Right cardiac atrium (tissue), 5 donors: ENCODE measurements around the gene IL36RN. TPM values are rescaled to one million over a fixed set of nuclear protein-coding genes. Genes with fewer than 3 reads are reported as not detected.

ENCODE experiments used
- ATAC-seq, 2 donors: fragments of 200-7000 bp; cut with Tn5 transposase; one replicate each; pipeline versions ENCODE4 v1.8.0 to v1.9.1; 2020; ENCODE audit warnings: moderate library complexity in 2 of 2, mild to moderate bottlenecking in 1 of 2
- DNase-seq, 3 donors: peaks; one replicate each; pipeline ENCODE4 v3.0.0-alpha.2; 2020
- H3K27ac ChIP-seq: one replicate; pipeline ENCODE4 v1.5.1; 2013; ENCODE audit warnings: mild to moderate bottlenecking, low read length, control low read depth, moderate library complexity
- H3K27me3 ChIP-seq: one replicate; pipeline ENCODE4 v1.6.1; 2013; ENCODE audit not compliant: control insufficient read depth, insufficient read depth
- H3K4me1 ChIP-seq: one replicate; pipeline ENCODE4 v1.6.1; 2013; ENCODE audit warnings: low read length; ENCODE audit not compliant: control insufficient read depth, insufficient read depth
- H3K4me3 ChIP-seq: one replicate; pipeline ENCODE4 v1.5.1; 2013; ENCODE audit warnings: low read length, control low read depth
- H3K9me3 ChIP-seq: one replicate; pipeline ENCODE4 v1.6.1; 2013; ENCODE audit warnings: low read length; ENCODE audit not compliant: control insufficient read depth
- WGBS: extraction: QIAGEN DNeasy Blood & Tissue Kit; methylation state at CpG from one replicate; pipeline ENCODE4 v1.1.7; 2013; 5-methylcytosine and 5-hydroxymethylcytosine counted together
- intact Hi-C, 4 donors: fragments of 100-400 bp; cut with DNase I; formaldehyde crosslinking; loops; one replicate each; pipeline versions ENCODE4 v1.11.0 to v1.14.0; 2022 to 2023
- polyA plus RNA-seq: library from polyadenylated mRNA; stranded (reverse); fragments of 200-250 nt; gene quantifications from one replicate; pipeline ENCODE4 v1.2.3, GENCODE V29; 2013
- total RNA-seq, 4 donors: library from RNA; stranded (reverse); fragmentation: NEBNext Ultra II Directional; extraction: Animal tissue kit (Norgen Biotek cat#: 25700); gene quantifications; one replicate each; pipeline ENCODE4 v1.2.1, GENCODE V29; 2021
- donor health status: healthy with polysubstance abuse.
- donor health status: DM: no; HTN: yes; CAD: no.
- donor health status: DM: no; HTN: no; CAD: no.
- donor health status: DM: no; HTN: yes; CAD: no; lungs with severe emphysema.
- donor health status: DM: yes; HTN: yes; CAD: no.

The IL36RN gene
- total and polyA plus RNA-seq, 5 donors: not detected

DNA sequence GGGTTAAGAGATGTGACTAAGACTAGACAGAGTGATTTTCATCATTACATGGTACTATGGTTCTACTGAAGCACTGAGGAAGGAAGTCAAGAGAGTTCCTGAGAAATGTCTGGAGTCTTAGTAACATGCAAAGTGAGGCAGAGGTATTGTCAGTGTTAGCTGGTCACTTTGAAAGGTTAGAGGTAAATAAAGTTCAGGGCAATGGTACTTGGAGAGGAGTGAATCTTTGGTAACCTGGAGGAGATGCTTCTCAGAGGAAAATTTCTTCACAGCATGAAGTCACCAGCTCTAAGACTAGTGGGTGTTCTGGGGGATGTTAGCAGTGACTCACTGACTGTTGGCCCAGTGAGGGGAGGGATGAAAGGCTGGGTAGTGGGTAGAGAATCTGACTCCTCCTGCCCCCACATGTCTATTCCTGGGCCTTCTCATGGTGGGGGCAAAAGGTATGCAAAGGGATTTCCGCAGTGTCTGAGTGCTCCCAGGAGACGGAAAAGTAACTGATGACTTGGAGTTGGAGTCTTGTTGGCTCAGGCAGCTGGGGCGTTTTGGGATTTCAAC lies 45.1 kb downstream of the IL36RN start:
- Histone ChIP-seq H3K27me3 (no peaks in the 10 kb centered on the region), H3K27ac (no peak overlapping the region), H3K9me3 (no peaks in the 10 kb centered on the region), H3K4me3 (no peak overlapping the region), H3K4me1 (no peaks in the 10 kb centered on the region)
- ATAC-seq (no peak), DNase-seq (no peak)
- intact Hi-C loops: no loop called here
- 67% methylated on average over 3 of the region's 3 CpGs for WGBS

DNA sequence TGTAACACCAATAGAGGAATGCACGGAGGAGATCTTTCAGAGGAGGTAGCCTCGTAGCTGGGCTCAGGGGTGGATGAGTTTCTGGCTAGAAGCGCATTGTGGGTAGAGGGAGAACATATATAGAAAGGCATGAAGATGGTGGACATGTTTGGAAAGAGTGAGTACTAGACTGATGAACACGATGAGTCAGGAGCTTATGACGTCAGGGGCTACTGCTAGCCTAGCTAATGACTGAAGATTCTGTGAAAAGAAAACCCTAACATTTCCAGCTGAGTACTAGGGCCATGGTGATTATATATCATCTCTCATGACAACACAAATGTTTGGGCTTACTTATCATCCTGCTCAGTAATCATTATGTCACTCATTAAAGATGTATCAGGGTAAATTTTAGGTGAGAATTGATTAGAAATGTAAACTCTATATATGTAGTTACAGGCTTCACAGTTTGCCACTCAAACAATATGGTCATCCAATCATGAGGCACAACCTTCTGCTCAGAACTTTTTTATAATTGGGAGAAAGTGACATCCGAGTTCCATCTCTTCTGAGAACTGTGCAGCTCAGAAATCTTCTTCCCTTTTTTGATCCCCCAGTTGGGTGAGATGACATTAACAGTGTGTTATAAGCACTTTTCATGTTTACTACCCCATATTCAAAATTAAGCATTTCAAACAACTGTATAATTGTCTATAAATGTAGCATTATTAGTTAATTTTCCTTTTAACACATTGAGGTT lies 46.2 kb downstream of the IL36RN start:
- no peaks in the 10 kb centered on the region for H3K9me3 ChIP-seq
- WGBS: 75% methylated on average over 6 of the region's 6 CpGs
- DNase-seq (no peak), ATAC-seq (no peak)
- H3K27me3 ChIP-seq: no peaks in the 10 kb centered on the region
- no peak overlapping the region for H3K4me3 ChIP-seq
- H3K4me1 ChIP-seq: no peaks in the 10 kb centered on the region
- intact Hi-C loops: no loop called here
- no peak overlapping the region for H3K27ac ChIP-seq

DNA sequence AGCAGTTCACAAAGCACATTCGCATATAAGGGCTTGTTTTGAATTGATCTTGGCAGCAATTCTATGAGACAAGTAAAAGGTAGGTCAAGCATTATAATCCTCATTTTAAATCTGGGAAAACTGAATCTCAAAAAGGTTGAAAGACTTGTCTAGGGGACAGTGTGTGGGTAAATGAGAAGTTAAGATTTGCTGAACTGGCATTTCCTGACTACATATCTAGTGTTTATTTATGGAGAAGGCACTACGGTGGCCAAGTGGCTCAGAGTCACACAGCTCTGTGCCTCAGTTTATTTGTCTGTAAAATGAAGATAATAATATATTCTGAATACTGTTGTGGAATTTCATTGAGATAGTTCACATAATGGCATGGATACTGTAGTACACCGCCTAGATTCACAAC lies 52.1 kb downstream of the IL36RN start:
- no peaks in the 10 kb centered on the region for H3K9me3 ChIP-seq
- ATAC-seq: no peak
- no peak overlapping the region for H3K4me3 ChIP-seq
- H3K27ac ChIP-seq: no peak overlapping the region
- H3K4me1 ChIP-seq: no peaks in the 10 kb centered on the region
- intact Hi-C loops: no loop called here
- WGBS: 72% methylated on average over 3 of the region's 3 CpGs
- DNase-seq: no peak
- no peaks in the 10 kb centered on the region for H3K27me3 ChIP-seq

DNA sequence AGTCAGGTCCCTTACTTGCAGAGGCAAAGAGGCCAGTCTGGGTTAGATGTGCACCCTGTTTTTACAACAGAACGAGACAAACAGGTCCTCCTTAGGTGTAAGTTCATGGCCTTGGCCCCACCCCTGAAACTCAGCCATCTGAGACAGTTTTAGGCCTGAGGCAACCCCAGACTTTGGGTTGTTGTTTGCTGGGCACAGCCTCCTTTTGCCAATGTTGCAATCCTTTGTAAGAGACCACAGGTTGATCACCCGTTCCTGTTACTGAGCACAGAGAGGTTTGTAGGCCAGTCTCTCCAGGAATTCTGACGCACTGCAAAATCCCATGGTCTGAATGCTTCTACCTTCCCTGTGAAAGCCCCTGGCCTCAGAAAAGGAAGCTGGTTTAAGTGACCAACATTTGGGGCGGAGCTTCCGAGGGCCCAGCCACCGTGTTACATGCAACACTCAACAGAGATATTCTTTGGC lies 52.9 kb downstream of the IL36RN start:
- H3K9me3 ChIP-seq: no peaks in the 10 kb centered on the region
- no peaks in the 10 kb centered on the region for H3K4me1 ChIP-seq
- intact Hi-C loops: no loop called here
- no peak overlapping the region for H3K4me3 ChIP-seq
- no peak overlapping the region for H3K27ac ChIP-seq
- no peak for ATAC-seq
- DNase-seq: no peak
- WGBS: 66% methylated on average over 6 of the region's 6 CpGs
- no peaks in the 10 kb centered on the region for H3K27me3 ChIP-seq

DNA sequence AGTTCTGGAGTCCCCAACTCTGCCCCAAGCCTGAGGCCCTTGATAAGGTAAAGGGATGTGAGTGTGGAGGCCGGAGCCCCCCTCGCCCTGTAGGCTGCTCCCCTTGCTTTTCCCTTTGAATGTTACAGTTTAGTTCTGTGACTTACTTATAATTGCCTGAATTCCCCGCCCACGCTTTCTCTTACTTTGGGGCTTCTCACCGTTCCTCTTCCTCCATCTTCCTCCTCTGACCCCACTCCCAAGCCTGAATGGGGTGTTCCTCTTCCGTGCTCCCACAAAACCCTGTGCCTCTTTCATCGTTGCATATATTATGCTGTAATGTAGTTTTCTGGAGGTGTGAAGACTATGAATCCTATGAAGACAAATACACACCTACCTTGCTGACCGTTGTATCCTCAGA lies 53.4 kb downstream of the IL36RN start:
- ATAC-seq (no peak), DNase-seq (no peak)
- 84% methylated on average over 8 of the region's 8 CpGs for WGBS
- intact Hi-C loops: no loop called here
- H3K4me1 ChIP-seq: no peaks in the 10 kb centered on the region
- H3K4me3 ChIP-seq: no peak overlapping the region
- H3K27ac ChIP-seq: no peak overlapping the region
- H3K9me3 ChIP-seq: no peaks in the 10 kb centered on the region
- H3K27me3 ChIP-seq: no peaks in the 10 kb centered on the region

DNA sequence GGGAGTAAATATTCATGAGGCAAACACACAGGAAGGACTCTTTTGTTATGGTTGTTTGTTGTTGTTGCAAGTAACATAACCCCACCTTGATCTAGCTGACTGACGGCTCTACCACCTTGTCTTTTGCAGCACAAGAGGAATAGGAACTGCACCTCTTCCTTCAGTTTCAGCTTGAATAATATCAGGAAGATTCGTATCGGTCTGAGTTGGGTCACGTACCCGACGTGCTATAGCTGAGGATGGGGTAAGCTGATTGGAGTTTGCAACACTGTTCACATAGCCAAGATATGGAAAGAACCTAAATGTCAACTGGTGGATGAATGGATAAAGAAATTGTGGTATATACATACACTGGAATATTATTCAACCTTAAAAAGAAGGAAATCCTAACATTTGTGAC lies 53.9 kb downstream of the IL36RN start:
- Histone ChIP-seq H3K27ac (no peak overlapping the region), H3K4me1 (no peaks in the 10 kb centered on the region), H3K4me3 (no peak overlapping the region), H3K27me3 (no peaks in the 10 kb centered on the region), H3K9me3 (no peaks in the 10 kb centered on the region)
- DNase-seq (no peak), ATAC-seq (no peak)
- WGBS: 79% methylated on average over 6 of the region's 6 CpGs
- intact Hi-C loops: no loop called here

DNA sequence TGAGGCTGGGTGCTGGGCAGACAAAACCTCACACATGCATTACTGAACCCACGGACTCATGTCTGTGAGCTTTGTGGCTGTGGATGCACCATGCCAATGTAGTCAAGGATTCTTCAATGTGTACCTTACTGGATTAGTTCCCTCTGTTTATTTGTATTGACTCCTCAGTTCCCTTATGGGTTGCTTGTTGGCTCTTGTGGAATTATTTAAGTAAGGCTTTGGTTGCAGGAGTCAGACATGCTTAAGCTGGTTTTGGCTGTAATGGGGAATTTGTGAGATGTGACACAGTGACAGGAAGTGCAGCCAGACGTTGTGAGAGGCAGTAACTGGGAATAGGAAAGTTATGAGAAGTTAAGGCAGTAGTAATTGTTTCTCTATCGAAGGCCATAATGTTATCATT lies 54.8 kb downstream of the IL36RN start:
- Histone ChIP-seq H3K4me3 (no peak overlapping the region), H3K9me3 (no peaks in the 10 kb centered on the region), H3K4me1 (no peaks in the 10 kb centered on the region), H3K27me3 (no peaks in the 10 kb centered on the region), H3K27ac (no peak overlapping the region)
- ATAC-seq (no peak), DNase-seq (no peak)
- 54% methylated on average over 3 of the region's 3 CpGs for WGBS
- intact Hi-C loops: no loop called here

Other genes with a start within 250 kb of the IL36RN start
- 1 to 10 TPM in 2 of 4 donors, under 1 TPM in 1, not detected in 1; 0.14 to 2.1 (median 1.7) TPM for gene IL1B, start 222.4 kb upstream of the IL36RN start, total RNA-seq
- 0.70 TPM for gene IL1B, start 222.4 kb upstream of the IL36RN start, polyA plus RNA-seq
- not detected for gene IL37, start 148.0 kb upstream of the IL36RN start, total RNA-seq
- gene IL37, start 148.0 kb upstream of the IL36RN start, polyA plus RNA-seq: not detected
- gene IL36G, start 81.2 kb upstream of the IL36RN start, total RNA-seq: not detected
- gene IL36G, start 81.2 kb upstream of the IL36RN start, polyA plus RNA-seq: not detected
- gene IL36A, start 53.7 kb upstream of the IL36RN start, total RNA-seq: not detected
- gene IL36A, start 53.7 kb upstream of the IL36RN start, polyA plus RNA-seq: not detected
- not detected for gene IL36B, start 6.3 kb upstream of the IL36RN start, total RNA-seq
- not detected for gene IL36B, start 6.3 kb upstream of the IL36RN start, polyA plus RNA-seq
- not detected for gene IL1F10, start 8.8 kb downstream of the IL36RN start, total RNA-seq
- gene IL1F10, start 8.8 kb downstream of the IL36RN start, polyA plus RNA-seq: not detected
- 1 to 10 TPM in 1 of 4 donors, under 1 TPM in 3; 0.45 to 1.1 (median 0.78) TPM for gene IL1RN, start 68.4 kb downstream of the IL36RN start, total RNA-seq
- gene IL1RN, start 68.4 kb downstream of the IL36RN start, polyA plus RNA-seq: 0.54 TPM
- 1 to 10 TPM; 2.0 to 4.0 (median 3.3) TPM for gene PSD4, start 114.8 kb downstream of the IL36RN start, total RNA-seq
- 1.0 TPM for gene PSD4, start 114.8 kb downstream of the IL36RN start, polyA plus RNA-seq
- gene PAX8, start 219.7 kb downstream of the IL36RN start, total RNA-seq: 1 to 10 TPM in 1 of 4 donors, under 1 TPM in 2, not detected in 1; 0.11 to 1.9 (median 0.68) TPM
- 0.05 TPM for gene PAX8, start 219.7 kb downstream of the IL36RN start, polyA plus RNA-seq